BLaER1 treated with 17β-estradiol and CSF1 and Interleukin-3, amounts not matched to agents 10 nM and 100 nM (cell line): ENCODE measurements around the gene GARIN3.

Experiments
- H3K27ac ChIP-seq, 11 experiments: shearing (Covaris generic); formaldehyde crosslinking; 2 replicates each; pipeline ENCODE4 v1.8.1; 2022
- H3K27me3 ChIP-seq, 11 experiments: shearing (Covaris generic); formaldehyde crosslinking; 2 replicates each; pipeline ENCODE4 v1.8.1; 2022
- H3K36me3 ChIP-seq, 11 experiments: shearing (Covaris generic); formaldehyde crosslinking; 2 replicates each; pipeline ENCODE4 v1.8.1; 2022
- H3K4me1 ChIP-seq, 10 experiments: shearing (Covaris generic); formaldehyde crosslinking; 2 replicates each; pipeline ENCODE4 v1.8.1; 2022
- H3K4me2 ChIP-seq, 11 experiments: shearing (Covaris generic); formaldehyde crosslinking; 2 replicates each; pipeline ENCODE4 v1.8.1; 2022
- H3K4me3 ChIP-seq, 10 experiments: shearing (Covaris generic); formaldehyde crosslinking; 2 replicates each; pipeline ENCODE4 v1.8.1; 2022
- H3K9ac ChIP-seq, 11 experiments: shearing (Covaris generic); formaldehyde crosslinking; 2 replicates each; pipeline ENCODE4 v1.8.1; 2022
- H3K9me3 ChIP-seq, 11 experiments: shearing (Covaris generic); formaldehyde crosslinking; replicated peaks in 1 of 11; 2 replicates each; pipeline ENCODE4 v1.8.1; 2022
- H4K20me1 ChIP-seq, 11 experiments: shearing (Covaris generic); formaldehyde crosslinking; 2 replicates each; pipeline ENCODE4 v1.8.1; 2022
- Cebpa-rat ChIP-seq, 11 experiments: shearing (Covaris generic); IDR thresholded peaks; 2 replicates each; pipeline ENCODE4 v1.8.1; 2022

Gene GARIN3

GRCh38 chr5:157162919-157163510 lies 3.0 kb downstream of the GARIN3 start:
- no peaks in the 10 kb centered on the region for H3K27me3 ChIP-seq
- H3K4me2 ChIP-seq = no peak overlapping the region
- no peak overlapping the region for H3K9ac ChIP-seq
- TF ChIP-seq Cebpa-rat (IDR thresholded peaks at IDR 0.05) = no peak
- H3K27ac ChIP-seq = no peak overlapping the region
- peaks cover 0 to 28% (median 22%) of the 10 kb centered on the region in 10 experiments; a peak in 16 of 20 replicates for H3K4me1 ChIP-seq
- no peak overlapping the region for H3K4me3 ChIP-seq
- peaks cover 0 to 26% (median 6%) of the 10 kb centered on the region in 11 experiments; a peak in 10 of 22 replicates for H3K9me3 ChIP-seq
- H3K36me3 ChIP-seq = no peaks in the 10 kb centered on the region
- H4K20me1 ChIP-seq = no peaks in the 10 kb centered on the region

- Histone ChIP-seq H3K9ac (no peak overlapping the region), H3K27me3 (no peaks in the 10 kb centered on the region), H3K9me3 (peaks cover 0 to 31% (median 7%) of the 10 kb centered on the region in 11 experiments; a peak in 10 of 22 replicates), H3K27ac (no peak overlapping the region), H3K36me3 (no peaks in the 10 kb centered on the region), H3K4me2 (no peak overlapping the region), H4K20me1 (no peaks in the 10 kb centered on the region), H3K4me3 (no peak overlapping the region), H3K4me1 (peaks cover 0 to 18% (median 12%) of the 10 kb centered on the region in 10 experiments; a peak in 15 of 20 replicates)
- no peak for TF ChIP-seq Cebpa-rat (IDR thresholded peaks at IDR 0.05)
Observed at GRCh38 chr5:157161996-157162395, 4.1 kb downstream of the GARIN3 start.

- H3K9me3 ChIP-seq = peaks cover 0 to 26% (median 0%) of the 10 kb centered on the region in 11 experiments; a peak in 6 of 22 replicates
- H3K4me1 ChIP-seq = no peaks in the 10 kb centered on the region
- H3K27me3 ChIP-seq = no peaks in the 10 kb centered on the region
- no peak overlapping the region for H3K4me3 ChIP-seq
- TF ChIP-seq Cebpa-rat (IDR thresholded peaks at IDR 0.05) = no peak
- no peaks in the 10 kb centered on the region for H4K20me1 ChIP-seq
- no peak overlapping the region for H3K9ac ChIP-seq
- H3K4me2 ChIP-seq = no peak overlapping the region
- no peaks in the 10 kb centered on the region for H3K36me3 ChIP-seq
- no peak overlapping the region for H3K27ac ChIP-seq
Observed at GRCh38 chr5:157160001-157160400, 6.1 kb downstream of the GARIN3 start.

GRCh38 chr5:157159209-157159751 lies 6.8 kb downstream of the GARIN3 start:
- H3K27ac ChIP-seq = no peak overlapping the region
- no peaks in the 10 kb centered on the region for H3K4me1 ChIP-seq
- H3K27me3 ChIP-seq = no peaks in the 10 kb centered on the region
- no peak for TF ChIP-seq Cebpa-rat (IDR thresholded peaks at IDR 0.05)
- H3K36me3 ChIP-seq = no peaks in the 10 kb centered on the region
- no peaks in the 10 kb centered on the region for H4K20me1 ChIP-seq
- H3K4me2 ChIP-seq = no peak overlapping the region
- H3K9ac ChIP-seq = no peak overlapping the region
- no peak overlapping the region for H3K4me3 ChIP-seq
- H3K9me3 ChIP-seq = peaks cover 0 to 25% (median 0%) of the 10 kb centered on the region in 11 experiments; a peak in 5 of 22 replicates

- TF ChIP-seq Cebpa-rat (IDR thresholded peaks at IDR 0.05) = no peak
- Histone ChIP-seq H3K9ac (no peak overlapping the region), H3K4me2 (no peak overlapping the region), H3K27ac (no peak overlapping the region), H3K4me1 (no peaks in the 10 kb centered on the region), H3K9me3 (peaks cover 0 to 14% (median 0%) of the 10 kb centered on the region in 11 experiments; a peak in 3 of 22 replicates), H3K36me3 (no peaks in the 10 kb centered on the region), H3K4me3 (no peak overlapping the region), H4K20me1 (no peaks in the 10 kb centered on the region), H3K27me3 (no peaks in the 10 kb centered on the region)
Observed at GRCh38 chr5:157157293-157157891, 8.7 kb downstream of the GARIN3 start.

- TF ChIP-seq Cebpa-rat (IDR thresholded peaks at IDR 0.05) = no peak
- no peaks in the 10 kb centered on the region for H3K27me3 ChIP-seq
- no peak overlapping the region for H3K4me3 ChIP-seq
- H3K9me3 ChIP-seq = peaks cover 0 to 12% (median 0%) of the 10 kb centered on the region in 11 experiments; a peak in 2 of 22 replicates
- no peaks in the 10 kb centered on the region for H3K4me1 ChIP-seq
- no peak overlapping the region for H3K27ac ChIP-seq
- H3K4me2 ChIP-seq = no peak overlapping the region
- H3K36me3 ChIP-seq = no peaks in the 10 kb centered on the region
- H3K9ac ChIP-seq = no peak overlapping the region
- H4K20me1 ChIP-seq = no peaks in the 10 kb centered on the region
Observed at GRCh38 chr5:157155297-157155696, 10.8 kb downstream of the GARIN3 start.

- Histone ChIP-seq H3K27ac (no peak overlapping the region), H3K9me3 (0 out of 22 replicates have a peak, but pooled peaks cover 0 to under 1% (median 0%) of the 10 kb centered on the region in 11 experiments), H3K4me1 (peaks cover 0 to 12% (median 0%) of the 10 kb centered on the region in 10 experiments; a peak in 6 of 20 replicates), H3K4me3 (no peak overlapping the region), H4K20me1 (no peaks in the 10 kb centered on the region), H3K36me3 (no peaks in the 10 kb centered on the region), H3K4me2 (no peak overlapping the region), H3K27me3 (no peaks in the 10 kb centered on the region), H3K9ac (no peak overlapping the region)
- TF ChIP-seq Cebpa-rat (IDR thresholded peaks at IDR 0.05) = no peak
Observed at GRCh38 chr5:157150995-157151394, 15.1 kb downstream of the GARIN3 start.

- H3K36me3 ChIP-seq = no peaks in the 10 kb centered on the region
- no peaks in the 10 kb centered on the region for H3K27me3 ChIP-seq
- no peak overlapping the region for H3K9ac ChIP-seq
- TF ChIP-seq Cebpa-rat (IDR thresholded peaks at IDR 0.05) = no peak
- H3K27ac ChIP-seq = no peak overlapping the region
- peak overlapping the region in 2 of 11 experiments; percentile 3; a peak in 2 of 22 replicates for H3K4me2 ChIP-seq
- H4K20me1 ChIP-seq = no peaks in the 10 kb centered on the region
- H3K4me3 ChIP-seq = no peak overlapping the region
- peaks cover 0 to 12% (median 0%) of the 10 kb centered on the region in 10 experiments; a peak in 6 of 20 replicates for H3K4me1 ChIP-seq
- 0 out of 22 replicates have a peak, but pooled peaks cover 0 to under 1% (median 0%) of the 10 kb centered on the region in 11 experiments for H3K9me3 ChIP-seq
Observed at GRCh38 chr5:157148734-157149615, 17.1 kb downstream of the GARIN3 start.
